Esophagus muscularis mucosa (tissue), 4 donors: Measurements from ENCODE around the gene TMEM138.

Experiments
- EP300 ChIP-seq: sonication (generic); formaldehyde crosslinking; IDR thresholded peaks from one replicate; pipeline ENCODE4 v1.6.1; 2017; ENCODE audit warnings: antibody characterized with exemption
- POLR2A ChIP-seq: fragments of 450-650 bp; IDR thresholded peaks from one replicate; pipeline ENCODE4 v1.6.1; 2017; ENCODE audit warnings: antibody characterized with exemption, moderate library complexity, mild to moderate bottlenecking, low read depth
- POLR2AphosphoS5 ChIP-seq, 2 donors: sonication (generic); formaldehyde crosslinking; IDR thresholded peaks; one replicate each; pipeline ENCODE4 v1.6.1; 2017; ENCODE audit warnings: antibody characterized with exemption in 2 of 2
- TF ChIP-seq, protein P1 (sequence below), 3 experiments: fragments of 200-600 bp in 2 of 3; fragments of 450-650 bp in 1 of 3; sonication (generic) in 2 of 3; IDR thresholded peaks; one replicate each; pipeline ENCODE4 v1.5.1; 2017 to 2019; ENCODE audit warnings: antibody characterized with exemption in 3 of 3, mild to moderate bottlenecking in 2 of 3, moderate library complexity in 1 of 3

- TF ChIP-seq POLR2A: no peak
- TF ChIP-seq EP300: no peak
- TF ChIP-seq, protein P1, sequence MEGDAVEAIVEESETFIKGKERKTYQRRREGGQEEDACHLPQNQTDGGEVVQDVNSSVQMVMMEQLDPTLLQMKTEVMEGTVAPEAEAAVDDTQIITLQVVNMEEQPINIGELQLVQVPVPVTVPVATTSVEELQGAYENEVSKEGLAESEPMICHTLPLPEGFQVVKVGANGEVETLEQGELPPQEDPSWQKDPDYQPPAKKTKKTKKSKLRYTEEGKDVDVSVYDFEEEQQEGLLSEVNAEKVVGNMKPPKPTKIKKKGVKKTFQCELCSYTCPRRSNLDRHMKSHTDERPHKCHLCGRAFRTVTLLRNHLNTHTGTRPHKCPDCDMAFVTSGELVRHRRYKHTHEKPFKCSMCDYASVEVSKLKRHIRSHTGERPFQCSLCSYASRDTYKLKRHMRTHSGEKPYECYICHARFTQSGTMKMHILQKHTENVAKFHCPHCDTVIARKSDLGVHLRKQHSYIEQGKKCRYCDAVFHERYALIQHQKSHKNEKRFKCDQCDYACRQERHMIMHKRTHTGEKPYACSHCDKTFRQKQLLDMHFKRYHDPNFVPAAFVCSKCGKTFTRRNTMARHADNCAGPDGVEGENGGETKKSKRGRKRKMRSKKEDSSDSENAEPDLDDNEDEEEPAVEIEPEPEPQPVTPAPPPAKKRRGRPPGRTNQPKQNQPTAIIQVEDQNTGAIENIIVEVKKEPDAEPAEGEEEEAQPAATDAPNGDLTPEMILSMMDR (IDR thresholded peaks at IDR 0.05): no peak
- TF ChIP-seq POLR2AphosphoS5 (IDR thresholded peaks at IDR 0.05): no peak
Measured at GRCh38 chr11:61347916-61348461, 14.2 kb upstream of the TMEM138 start.
